NCI-H2227 treated with DMSO at 0.1 percent for 48 hours (cell line): ENCODE measurements around the gene RABGEF1.
"Not testable (repeated sequence)": the region's sequence is repeated elsewhere in the genome, so short reads cannot be mapped to it uniquely, and the experiment has no call there.

Experiments used
- DNase-seq: peaks from one replicate; lab custom pipeline; 2025; lab: John Stamatoyannopoulos, UW

Gene RABGEF1

DNA sequence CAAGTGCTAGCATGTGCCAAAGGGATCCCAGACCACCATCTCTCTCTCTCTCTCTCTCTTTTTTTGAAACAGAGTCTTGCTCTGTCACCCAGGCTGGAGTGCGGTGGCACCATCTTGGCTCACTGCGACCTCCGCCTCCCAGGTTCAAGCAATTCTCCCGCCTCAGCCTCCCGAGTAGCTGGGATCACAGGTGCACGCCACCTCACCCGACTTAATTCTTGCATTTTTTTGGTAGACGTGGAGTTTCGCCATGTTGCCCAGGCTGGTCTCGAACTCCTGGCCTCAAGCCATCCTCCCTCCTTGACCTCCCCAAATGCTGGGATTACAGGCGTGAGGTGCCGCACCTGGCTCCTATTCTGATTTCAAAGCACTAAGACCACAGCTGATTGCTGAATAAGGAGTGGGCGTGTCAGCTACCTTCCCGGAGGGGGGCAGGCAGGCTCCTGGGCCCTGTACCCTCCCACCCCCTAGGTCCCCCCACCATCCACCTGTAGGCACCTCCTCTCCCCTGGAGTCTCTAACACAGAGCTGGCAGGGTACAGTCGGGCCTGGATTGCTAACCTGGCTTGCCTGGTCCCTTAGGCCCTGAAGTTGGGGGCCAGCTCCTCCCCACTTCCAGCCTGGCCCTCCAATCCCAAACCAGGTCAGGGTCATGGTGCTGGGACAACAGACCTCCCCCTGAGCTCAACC is 74.8 kb downstream of the RABGEF1 start:
- DNase-seq, result not testable (repeated sequence)

DNA sequence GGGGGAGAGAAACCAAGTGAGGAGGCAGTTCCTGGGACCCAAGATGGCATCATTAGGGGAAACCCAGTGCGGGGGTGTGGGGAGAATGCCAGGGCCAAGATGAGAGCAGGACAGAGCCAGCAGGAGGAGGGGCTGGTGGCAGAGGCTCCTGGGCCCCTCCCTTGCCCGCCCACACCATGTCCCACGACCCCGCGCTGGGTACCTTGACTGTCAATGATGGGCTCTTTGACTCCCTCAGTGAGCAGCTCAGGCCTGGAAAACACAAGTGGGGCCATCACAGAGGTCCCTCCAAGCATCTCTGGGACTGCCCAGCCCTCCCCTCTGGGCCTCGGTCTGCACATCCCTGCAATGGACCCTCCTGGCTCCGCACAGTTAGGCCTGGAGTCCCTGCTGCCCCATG is 75.4 kb downstream of the RABGEF1 start:
- DNase-seq, result no peak

GRCh38 chr7:66816658-66817057 is 76.1 kb downstream of the RABGEF1 start:
- not testable (repeated sequence) for DNase-seq

DNA sequence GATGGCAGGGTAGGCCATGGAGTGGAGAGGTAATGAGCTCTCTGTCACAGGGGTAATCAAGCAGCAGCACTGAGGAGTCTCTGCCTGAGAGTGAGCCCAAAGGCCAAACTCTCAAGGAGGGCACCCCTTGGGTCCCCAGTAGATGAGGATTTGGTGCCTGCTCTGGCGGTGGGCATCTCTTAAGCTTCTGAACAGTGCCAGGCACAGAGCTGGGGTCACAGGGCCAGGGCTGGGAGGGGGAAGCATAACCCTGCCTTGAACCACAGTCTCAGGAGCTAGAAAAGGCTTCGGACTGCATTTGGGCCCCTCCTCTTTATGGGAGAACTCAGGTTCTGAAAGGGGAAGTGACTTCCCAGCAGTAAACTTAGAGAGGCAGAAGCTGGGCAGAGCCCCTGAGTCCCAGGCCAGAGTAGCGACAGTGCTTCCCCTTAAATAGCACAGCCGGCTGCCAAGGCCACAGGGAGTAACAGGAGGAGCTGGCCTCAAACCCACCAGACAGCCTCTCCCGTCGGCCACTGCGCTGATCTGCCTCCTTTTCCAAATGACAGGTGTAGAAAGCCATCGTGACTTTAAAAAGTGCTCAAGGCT is 76.8 kb downstream of the RABGEF1 start:
- DNase-seq, result not testable (repeated sequence)

DNA sequence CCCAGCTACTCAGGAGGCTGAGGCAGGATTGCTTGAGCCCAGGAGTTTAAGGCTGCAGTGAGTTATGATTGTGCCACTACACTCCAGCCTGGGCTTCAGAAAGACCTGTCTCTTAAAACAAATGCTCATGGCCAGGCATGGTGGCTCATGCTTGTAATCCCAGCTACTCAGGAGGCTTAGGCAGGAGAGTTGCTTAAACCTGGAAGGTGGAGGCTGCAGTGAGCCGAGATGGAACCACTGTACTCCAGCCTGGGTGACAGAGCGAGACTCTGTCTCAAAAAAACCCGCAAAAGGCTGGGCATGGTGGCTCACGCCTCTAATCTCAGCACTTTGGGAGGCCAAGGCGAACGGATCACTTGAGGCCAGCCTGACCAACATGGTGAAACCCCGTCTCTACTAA is 77.4 kb downstream of the RABGEF1 start:
- not testable (repeated sequence) for DNase-seq

- no peak for DNase-seq
Measured at GRCh38 chr7:66824041-66824440, 83.5 kb downstream of the RABGEF1 start.

GRCh38 chr7:66825538-66825937 is 85.0 kb downstream of the RABGEF1 start:
- DNase-seq, result not testable (repeated sequence)

DNA sequence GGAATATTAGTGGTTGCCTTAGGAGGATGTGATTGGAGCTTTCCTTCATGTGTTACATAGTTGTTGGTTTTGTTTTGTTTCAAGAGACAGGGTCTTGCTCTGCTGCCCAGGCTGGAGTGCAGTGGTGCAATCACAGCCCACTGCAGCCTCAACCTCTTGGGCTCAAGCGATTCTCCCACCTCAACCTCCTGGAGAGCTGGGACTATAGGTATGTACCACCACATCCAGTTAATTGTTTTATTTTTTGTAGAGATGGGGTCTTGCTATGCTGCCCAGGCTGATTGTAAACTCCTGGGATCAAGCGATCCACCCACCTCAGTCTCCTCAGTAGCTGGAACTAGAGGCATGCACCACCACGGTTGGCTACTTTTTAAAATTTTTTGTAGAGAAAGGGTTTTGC is 86.1 kb downstream of the RABGEF1 start:
- DNase-seq, result no peak

DNA sequence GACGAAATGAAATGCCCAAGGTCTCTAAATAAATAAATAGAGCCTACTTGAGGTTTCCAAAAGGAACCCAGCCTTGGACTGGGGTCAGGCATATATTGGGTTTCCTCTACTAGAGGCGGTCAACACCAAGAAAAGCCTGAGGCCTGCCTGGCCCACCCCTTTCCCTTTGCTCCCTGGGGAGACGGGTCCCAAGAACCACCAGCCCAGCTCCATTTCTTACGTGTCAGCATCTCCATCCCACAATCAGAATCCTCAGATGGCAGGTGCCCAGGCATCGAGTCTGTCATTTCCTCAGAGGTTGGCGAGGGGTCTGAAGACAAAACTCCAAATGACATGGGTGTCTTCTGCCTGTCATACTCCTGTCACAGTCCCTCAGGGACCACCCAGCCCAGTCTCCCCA is 90.4 kb downstream of the RABGEF1 start:
- not testable (repeated sequence) for DNase-seq

DNA sequence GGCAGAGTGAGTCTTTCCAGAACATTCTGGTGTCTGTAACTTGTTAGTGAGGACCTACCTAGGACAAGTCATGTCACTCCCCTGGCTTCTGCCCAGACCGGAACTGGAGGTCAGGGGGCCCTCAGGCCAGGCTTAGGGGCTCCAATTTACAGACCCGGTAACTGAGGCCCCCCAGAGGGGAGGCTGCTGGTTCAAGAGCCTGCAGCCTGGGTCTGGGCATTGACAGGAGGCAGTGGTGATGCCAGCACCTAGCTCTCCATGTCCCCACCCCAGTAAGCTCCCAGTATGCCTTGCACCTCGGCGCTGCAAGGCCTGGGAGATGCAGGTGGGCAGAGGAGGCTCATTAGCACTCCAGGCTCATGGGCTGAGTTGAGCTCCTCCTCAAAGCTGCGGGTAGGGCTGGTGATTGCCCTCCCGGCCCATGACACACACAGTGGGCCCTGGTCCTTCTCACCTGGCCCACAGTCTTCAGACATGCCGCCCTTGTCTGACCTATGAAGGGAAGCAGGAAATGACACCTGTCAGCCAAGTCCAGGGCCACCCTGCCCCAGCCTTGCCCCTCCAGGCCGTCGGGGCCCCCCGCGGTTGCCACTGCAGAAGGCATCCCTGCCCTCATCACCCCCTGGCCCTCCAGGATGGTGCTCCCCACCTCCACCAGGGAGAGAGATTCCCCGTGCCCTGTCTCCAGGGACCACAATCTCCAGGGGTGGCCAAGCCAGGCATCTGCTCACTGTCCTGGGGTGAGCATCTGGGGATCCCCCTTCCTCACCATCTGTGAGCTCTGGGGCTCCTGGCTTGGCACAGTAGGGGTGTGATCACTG is 92.2 kb downstream of the RABGEF1 start:
- no peak for DNase-seq

- no peak for DNase-seq
Measured at GRCh38 chr7:66837007-66837406, 96.5 kb downstream of the RABGEF1 start.

DNA sequence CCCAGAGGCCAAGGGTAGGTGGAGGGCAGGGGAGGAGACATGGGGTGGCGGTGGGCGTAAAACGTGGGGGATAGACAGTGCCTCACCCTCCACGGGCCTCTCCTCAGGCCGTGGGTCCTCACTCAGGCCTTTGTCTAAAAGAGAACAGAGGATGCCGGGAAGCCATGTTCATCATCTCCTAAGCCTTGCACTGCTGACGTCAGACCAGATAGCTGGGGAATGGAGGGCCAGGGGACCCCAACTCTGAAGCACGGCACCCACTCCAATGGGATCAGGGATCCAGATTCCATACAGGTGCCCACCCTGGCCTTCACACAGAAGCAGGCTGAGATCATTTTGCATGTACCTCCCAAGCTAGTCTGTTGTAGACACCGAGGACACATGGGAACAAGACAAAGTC is 97.1 kb downstream of the RABGEF1 start:
- no peak for DNase-seq

GRCh38 chr7:66839814-66840213 is 99.3 kb downstream of the RABGEF1 start:
- DNase-seq, result no peak

DNA sequence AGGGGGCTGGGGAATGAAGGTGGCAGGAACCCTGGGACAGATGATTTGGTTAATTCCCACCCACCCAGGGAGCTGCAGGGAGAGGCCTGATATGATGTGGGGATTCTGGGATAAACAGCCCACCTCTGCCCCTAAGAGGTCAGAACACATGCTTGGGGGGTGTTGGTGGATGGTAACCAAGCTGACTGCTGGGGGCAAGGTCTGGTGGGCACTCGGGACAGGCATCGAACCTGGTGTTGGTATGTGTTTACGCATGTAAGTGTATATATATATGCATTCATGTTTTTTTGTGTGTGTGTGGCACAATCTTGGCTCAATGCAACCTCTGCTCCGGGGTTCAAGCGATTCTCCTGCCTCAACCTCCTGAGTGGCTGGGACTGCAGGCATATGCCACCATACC is 99.8 kb downstream of the RABGEF1 start:
- DNase-seq, result no peak

GRCh38 chr7:66841898-66842297 is 101.4 kb downstream of the RABGEF1 start:
- no peak for DNase-seq

GRCh38 chr7:66843492-66843891 is 103.0 kb downstream of the RABGEF1 start:
- not testable (repeated sequence) for DNase-seq

- DNase-seq, result peak; percentile 93
Measured at GRCh38 chr7:66844552-66845378, 104.2 kb downstream of the RABGEF1 start.

GRCh38 chr7:66845379-66846095 is 105.0 kb downstream of the RABGEF1 start:
- peak; percentile 15 for DNase-seq

GRCh38 chr7:66846096-66846445 is 105.5 kb downstream of the RABGEF1 start:
- not testable (repeated sequence) for DNase-seq

- not testable (repeated sequence) for DNase-seq
Measured at GRCh38 chr7:66847523-66847855, 107.0 kb downstream of the RABGEF1 start.
